Activated CD4-positive, alpha-beta memory T cell treated with anti-CD3 and anti-CD28 coated beads for 36 hours (primary cell): ENCODE results near the gene PPA1. TPM values are rescaled to one million over a fixed set of nuclear protein-coding genes. Genes with fewer than 3 reads are reported as not detected.
A peak's percentile ranks its signal among the peaks of the same experiment; 100 is the strongest.
"Not testable (repeated sequence)": the region's sequence is repeated elsewhere in the genome, so short reads cannot be mapped to it uniquely, and the experiment has no call there.

Experiments
- CTCF ChIA-PET: fragments of 350-600 bp; sonication (Branson Sonifier 250); formaldehyde crosslinking; loops from one replicate; lab custom pipeline; 2021; ENCODE audit warnings: antibody characterized with exemption, inconsistent platforms; lab: Charles Lee
- POLR2A ChIA-PET: fragments of 350-600 bp; sonication (Branson Sonifier 250); formaldehyde crosslinking; loops from one replicate; lab custom pipeline; 2021; ENCODE audit warnings: antibody characterized with exemption; lab: Charles Lee
- DNase-seq: peaks from one replicate; pipeline ENCODE4 v3.0.0-alpha.2; 2020
- H3K27ac Mint-ChIP-seq: one replicate; pipeline ENCODE4 v1.8.0; 2021; ENCODE audit warnings: mixed read lengths
- H3K27me3 Mint-ChIP-seq: one replicate; pipeline ENCODE4 v1.8.0; 2021; ENCODE audit warnings: mixed read lengths
- H3K36me3 Mint-ChIP-seq: one replicate; pipeline ENCODE4 v1.8.0; 2021; ENCODE audit warnings: mixed read lengths
- H3K4me1 Mint-ChIP-seq: one replicate; pipeline ENCODE4 v1.8.0; 2021; ENCODE audit warnings: low read depth, mixed read lengths
- H3K4me3 Mint-ChIP-seq: one replicate; pipeline ENCODE4 v1.8.0; 2021; ENCODE audit warnings: mild to moderate bottlenecking, mixed read lengths
- H3K9me3 Mint-ChIP-seq: one replicate; pipeline ENCODE4 v1.8.0; 2021; ENCODE audit warnings: mixed read lengths
- intact Hi-C: fragments of 100-400 bp; cut with micrococcal nuclease; formaldehyde crosslinking; loops from one replicate; pipeline ENCODE4 v1.15.1; 2023
- total RNA-seq, 2 experiments: library from RNA; stranded (reverse); gene quantifications; one replicate each; pipeline ENCODE4 v1.2.3, GENCODE V29; 2021

Gene PPA1
- total RNA-seq, 2 experiments from 2014 or later, result 359 to 368 TPM

DNA sequence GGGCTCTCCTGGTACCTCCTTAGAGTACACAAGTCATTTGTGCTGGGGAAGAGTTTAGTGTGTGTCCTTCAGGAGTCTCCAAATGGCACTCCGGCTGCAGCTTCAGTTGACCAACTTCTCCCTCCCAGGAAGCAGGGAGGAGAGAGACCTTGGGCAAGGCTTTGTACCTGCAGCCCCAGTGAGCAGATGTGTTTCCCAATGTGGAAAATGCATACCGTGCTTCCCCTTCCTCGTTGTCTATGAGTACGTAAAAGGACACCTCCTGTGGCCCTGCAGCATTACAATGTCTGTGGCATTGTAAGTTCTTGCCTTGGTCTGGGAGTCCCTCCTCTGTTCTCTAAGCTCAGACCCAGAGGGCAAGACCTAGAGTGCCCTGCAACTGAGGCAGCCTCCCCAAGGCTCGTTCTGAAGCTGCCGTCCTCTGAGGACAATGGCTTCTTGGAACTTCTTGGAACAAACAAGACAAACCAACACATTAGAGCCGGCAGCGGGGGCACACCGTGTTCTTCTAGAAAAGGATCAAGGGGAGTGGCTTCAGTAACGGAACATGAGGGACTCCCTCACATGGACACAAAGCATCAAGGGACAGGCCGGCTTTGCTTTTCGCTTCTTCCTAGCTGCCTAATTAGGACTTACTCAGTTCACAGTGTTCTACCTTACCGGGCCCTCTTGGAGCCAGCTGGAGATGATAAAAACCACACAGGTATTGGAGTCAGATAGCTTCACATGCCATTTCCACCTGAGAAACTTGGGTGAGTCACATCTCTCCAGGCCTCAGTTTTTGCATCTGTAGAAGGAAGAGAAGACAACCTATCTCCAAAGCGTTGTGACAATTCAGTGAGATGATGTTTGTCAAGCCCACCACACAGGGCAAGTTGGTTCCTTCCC lies 20.9 kb upstream of the PPA1 start:
- Mint-ChIP-seq H3K9me3 (no peaks in the 10 kb centered on the region), H3K27ac (no peak overlapping the region), H3K4me1 (peaks cover 9% of the 10 kb centered on the region), H3K36me3 (no peaks in the 10 kb centered on the region), H3K4me3 (no peak overlapping the region), H3K27me3 (peaks cover 31% of the 10 kb centered on the region)
- CTCF ChIA-PET, result interaction anchor here (1.4 kb wide), 1 partner anchor 11 kb away, joined by 3 read pairs; no protein-coding TSS in a partner anchor
- DNase-seq, result no peak
- POLR2A ChIA-PET, result no interaction called here
- intact Hi-C loops, result no loop called here

DNA sequence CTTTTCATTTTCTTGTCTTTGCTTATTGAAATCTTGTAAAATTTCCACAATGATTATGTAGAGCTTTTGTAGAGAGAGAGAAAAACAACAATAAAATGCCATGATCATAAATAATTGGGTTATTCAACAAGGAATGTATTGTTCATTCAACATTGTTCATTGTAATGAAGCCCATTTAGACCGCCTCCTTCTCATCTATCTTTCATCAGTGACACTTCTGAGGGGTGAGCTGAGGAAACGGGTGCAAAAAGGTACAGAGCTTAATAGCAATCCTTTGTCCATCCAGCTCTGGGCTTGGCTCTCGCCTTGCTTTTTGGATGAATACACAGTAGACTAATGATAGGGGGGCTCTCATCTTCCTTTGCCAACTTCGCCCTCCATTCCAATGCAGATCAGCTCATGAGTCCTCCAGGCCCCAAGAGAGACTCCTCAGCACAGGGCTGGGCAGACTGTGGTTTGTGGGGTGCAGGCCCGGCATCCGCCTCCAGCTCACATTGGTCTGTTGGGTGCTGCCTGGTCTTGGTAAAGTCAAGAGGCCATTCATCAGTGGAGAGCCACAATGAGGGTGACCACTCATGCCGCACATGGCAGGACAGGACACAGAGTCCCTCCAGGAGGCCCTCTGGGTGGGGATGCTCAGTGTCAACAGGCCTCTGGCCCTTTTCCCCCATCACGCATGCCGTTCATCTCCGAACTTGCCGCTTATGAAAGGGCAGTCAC lies 17.9 kb upstream of the PPA1 start:
- H3K9me3 Mint-ChIP-seq, result no peaks in the 10 kb centered on the region
- no peaks in the 10 kb centered on the region for H3K36me3 Mint-ChIP-seq
- peaks cover 6% of the 10 kb centered on the region for H3K4me1 Mint-ChIP-seq
- no peak for DNase-seq
- POLR2A ChIA-PET, result no interaction called here
- intact Hi-C loops, result no loop called here
- H3K27ac Mint-ChIP-seq, result no peak overlapping the region
- CTCF ChIA-PET, result interaction anchor here (0.6 to 1.2 kb wide), 3 partner anchors 16 to 113 kb away, joined by 3 to 8 read pairs (median 4); no protein-coding TSS in a partner anchor
- H3K4me3 Mint-ChIP-seq, result no peak overlapping the region
- peaks cover 29% of the 10 kb centered on the region for H3K27me3 Mint-ChIP-seq

DNA sequence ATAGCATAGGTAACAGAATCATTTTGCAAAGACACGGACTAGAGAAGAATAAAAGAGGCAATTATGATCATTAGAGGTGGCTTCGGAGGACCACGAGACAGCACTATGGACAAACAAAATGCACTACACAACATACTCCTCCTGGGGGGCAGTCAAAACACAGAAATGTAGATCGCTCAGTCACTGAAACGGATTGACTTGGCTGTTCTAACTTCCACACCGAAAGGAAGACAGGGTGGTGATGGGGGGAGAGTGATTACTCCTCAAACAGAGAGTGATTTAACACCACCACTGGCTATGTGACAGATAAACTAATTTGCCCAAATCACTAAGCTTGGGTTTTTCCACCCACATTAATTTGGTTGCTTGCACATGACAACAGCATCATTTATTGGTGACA lies 14.1 kb upstream of the PPA1 start:
- H3K4me1 Mint-ChIP-seq, result no peaks in the 10 kb centered on the region
- H3K27ac Mint-ChIP-seq, result no peak overlapping the region
- H3K27me3 Mint-ChIP-seq, result peaks cover 6% of the 10 kb centered on the region
- H3K36me3 Mint-ChIP-seq, result no peaks in the 10 kb centered on the region
- CTCF ChIA-PET, result interaction anchor here (0.7 to 1.3 kb wide), 2 partner anchors 20 to 25 kb away, joined by 3 read pairs; no protein-coding TSS in a partner anchor
- intact Hi-C loops, result no loop called here
- H3K4me3 Mint-ChIP-seq, result no peak overlapping the region
- H3K9me3 Mint-ChIP-seq, result no peaks in the 10 kb centered on the region
- DNase-seq, result no peak
- POLR2A ChIA-PET, result no interaction called here

DNA sequence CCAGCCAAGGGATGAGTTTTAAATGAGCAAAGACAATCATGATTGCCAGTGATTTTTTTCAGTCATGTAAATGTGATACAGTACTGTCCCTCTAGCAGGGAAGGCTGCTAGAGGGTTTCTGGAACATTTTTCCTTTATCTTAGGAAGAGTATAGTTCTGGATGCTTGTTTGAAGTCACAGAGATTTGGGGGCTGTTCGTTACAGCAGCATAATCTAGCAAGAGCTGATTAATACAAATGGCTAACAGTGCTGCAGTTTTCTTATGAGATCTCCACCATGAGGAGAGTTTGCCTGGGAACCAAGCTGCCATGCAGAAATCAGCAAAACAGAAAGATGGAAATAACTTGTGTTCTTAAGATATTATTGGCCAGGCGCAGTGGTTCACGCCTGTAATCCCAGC lies 7.9 kb upstream of the PPA1 start:
- CTCF ChIA-PET, result no interaction called here

DNA sequence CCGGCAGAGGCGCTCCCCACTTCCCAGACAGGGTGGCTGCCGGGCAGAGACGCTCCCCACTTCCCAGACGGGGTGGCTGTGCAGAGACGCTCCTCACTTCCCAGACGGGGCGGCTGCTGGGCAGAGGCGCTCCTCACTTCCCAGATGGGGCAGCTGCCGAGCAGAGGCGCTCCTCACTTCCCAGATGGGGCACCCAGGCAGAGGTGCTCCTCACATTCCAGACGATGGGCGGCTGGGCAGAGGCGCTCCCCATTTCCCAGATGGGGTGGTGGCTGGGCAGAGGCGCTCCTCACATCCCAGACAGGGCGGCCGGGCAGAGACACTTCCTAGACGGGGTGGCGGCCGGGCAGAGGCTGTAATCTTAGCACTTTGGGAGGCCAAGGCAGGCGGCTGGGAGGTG lies 6.8 kb upstream of the PPA1 start:
- H3K4me1 Mint-ChIP-seq, result peaks cover 11% of the 10 kb centered on the region
- CTCF ChIA-PET, H3K4me3 Mint-ChIP-seq, H3K36me3 Mint-ChIP-seq, POLR2A ChIA-PET, H3K9me3 Mint-ChIP-seq, H3K27me3 Mint-ChIP-seq, intact Hi-C loops, H3K27ac Mint-ChIP-seq, DNase-seq: not testable (repeated sequence)

More for the DNA sequence above, 7.9 kb upstream of the PPA1 start:
- intact Hi-C loops, result no loop called here
- Mint-ChIP-seq H3K4me1 (peaks cover 11% of the 10 kb centered on the region), H3K27ac (no peak overlapping the region), H3K27me3 (peaks cover 2% of the 10 kb centered on the region), H3K9me3 (no peaks in the 10 kb centered on the region), H3K4me3 (no peak overlapping the region), H3K36me3 (no peaks in the 10 kb centered on the region)
- no peak for DNase-seq
- POLR2A ChIA-PET, result interaction anchor here (1.0 kb wide), 1 partner anchor 9 kb away, joined by 4 read pairs; no protein-coding TSS in a partner anchor

DNA sequence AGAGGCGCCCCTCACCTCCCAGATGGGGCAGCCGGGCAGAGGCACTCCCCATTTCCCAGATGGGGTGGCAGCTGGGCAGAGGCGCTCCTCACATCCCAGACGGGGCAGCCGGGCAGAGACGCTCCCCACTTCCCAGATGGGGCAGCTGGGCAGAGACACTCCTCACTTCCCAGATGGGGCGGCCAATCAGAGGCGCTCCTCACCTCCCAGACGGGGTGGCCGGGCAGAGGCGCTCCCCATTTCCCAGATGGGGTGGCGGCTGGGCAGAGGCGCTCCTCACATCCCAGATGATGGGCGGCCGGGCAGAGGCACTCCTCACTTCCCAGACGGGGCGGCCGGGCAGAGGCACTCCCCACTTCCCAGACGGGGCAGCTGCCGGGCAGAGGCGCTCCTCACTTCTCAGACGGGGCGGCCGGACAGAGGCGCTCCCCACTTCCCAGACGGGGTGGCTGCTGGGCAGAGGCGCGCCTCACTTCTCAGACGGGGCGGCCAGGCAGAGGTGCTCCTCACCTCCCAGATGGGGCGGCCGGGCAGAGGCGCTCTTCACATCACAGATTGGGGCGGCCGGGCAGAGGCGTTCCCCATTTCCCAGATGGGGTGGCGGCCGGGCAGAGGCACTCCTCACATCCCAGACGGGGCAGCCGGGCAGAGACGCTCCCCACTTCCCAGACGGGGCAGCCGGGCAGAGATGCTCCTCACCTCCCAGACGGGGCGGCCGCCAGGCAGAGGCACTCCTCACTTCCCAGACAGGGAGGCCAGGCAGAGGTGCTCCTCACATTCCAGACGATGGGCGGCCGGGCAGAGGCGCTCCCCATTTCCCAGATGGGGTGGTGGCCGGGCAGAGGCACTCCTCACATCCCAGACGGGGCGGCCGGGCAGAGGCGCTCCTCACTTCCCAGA lies 6.1 kb upstream of the PPA1 start:
- H3K4me3 Mint-ChIP-seq, DNase-seq, intact Hi-C loops, H3K36me3 Mint-ChIP-seq, POLR2A ChIA-PET, H3K9me3 Mint-ChIP-seq, CTCF ChIA-PET, H3K27ac Mint-ChIP-seq, H3K27me3 Mint-ChIP-seq: not testable (repeated sequence)
- peaks cover 13% of the 10 kb centered on the region for H3K4me1 Mint-ChIP-seq

DNA sequence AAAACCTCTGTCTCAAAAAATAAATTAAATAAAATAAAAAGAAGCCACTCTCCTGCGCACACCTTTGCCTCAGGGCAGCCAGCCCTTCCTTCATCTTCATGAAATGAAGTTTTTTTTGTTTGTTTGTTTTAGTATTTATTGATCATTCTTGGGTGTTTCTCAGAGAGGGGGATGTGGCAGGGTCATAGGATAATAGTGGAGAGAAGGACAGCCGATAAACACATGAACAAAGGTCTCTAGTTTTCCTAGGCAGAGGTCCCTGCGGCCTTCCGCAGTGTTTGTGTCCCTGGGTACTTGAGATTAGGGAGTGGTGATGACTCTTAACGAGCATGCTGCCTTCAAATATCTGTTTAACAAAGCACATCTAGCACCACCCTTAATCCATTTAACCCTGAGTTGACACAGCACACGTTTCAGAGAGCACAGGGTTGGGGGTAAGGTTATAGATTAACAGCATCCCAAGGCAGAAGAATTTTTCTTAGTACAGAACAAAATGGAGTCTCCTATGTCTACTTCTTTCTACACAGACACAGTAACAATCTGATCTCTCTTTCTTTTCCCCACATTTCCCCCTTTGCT lies 4.8 kb upstream of the PPA1 start:
- peaks cover 17% of the 10 kb centered on the region for H3K4me1 Mint-ChIP-seq
- H3K27me3 Mint-ChIP-seq, POLR2A ChIA-PET, intact Hi-C loops, H3K4me3 Mint-ChIP-seq, H3K27ac Mint-ChIP-seq, H3K9me3 Mint-ChIP-seq, H3K36me3 Mint-ChIP-seq, CTCF ChIA-PET, DNase-seq: not testable (repeated sequence)

DNA sequence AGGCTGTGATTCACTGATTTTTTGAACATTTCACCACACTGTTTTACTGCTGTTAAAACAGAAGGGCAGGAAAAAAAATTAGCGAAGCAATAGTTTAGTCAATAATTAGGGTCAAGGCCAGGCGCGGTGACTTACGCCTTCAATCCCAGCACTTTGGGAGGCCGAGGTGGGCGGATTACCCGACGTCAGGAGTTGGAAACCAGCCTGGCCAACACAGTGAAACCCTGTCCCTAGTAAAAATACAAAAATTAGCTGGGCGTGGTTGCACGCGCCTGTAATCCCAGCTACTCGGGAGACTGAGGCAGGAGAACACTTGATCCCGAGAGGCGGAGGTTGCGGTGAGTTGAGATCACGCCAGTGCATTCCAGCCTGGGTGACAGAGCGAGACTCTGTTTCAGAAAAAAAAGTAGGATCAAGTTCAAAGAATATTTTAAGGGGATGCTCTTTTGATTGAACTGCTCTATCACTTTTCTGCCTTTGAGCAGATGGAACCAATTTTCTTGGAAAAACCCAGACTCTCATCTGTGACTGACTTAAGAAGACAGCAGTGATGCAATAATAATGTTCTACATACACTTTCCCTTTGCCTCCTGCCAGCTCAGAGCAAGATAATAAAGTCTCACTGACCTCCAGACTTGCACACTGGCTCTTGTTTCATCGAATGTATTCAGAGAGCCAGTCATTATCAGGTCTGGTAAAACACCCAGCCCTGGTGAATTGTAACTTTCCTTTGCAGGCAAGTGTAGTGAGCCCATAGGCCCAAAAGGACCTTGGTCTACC lies 1.6 kb upstream of the PPA1 start:
- CTCF ChIA-PET, result interaction anchor here (2.2 to 3.5 kb wide), 2 partner anchors 12 to 13 kb away, joined by 6 to 54 read pairs; no protein-coding TSS in a partner anchor
- peaks cover 20% of the 10 kb centered on the region for H3K4me1 Mint-ChIP-seq
- H3K27me3 Mint-ChIP-seq, result peaks cover 2% of the 10 kb centered on the region
- H3K4me3 Mint-ChIP-seq, result no peak overlapping the region
- H3K27ac Mint-ChIP-seq, result no peak overlapping the region
- peaks cover 10% of the 10 kb centered on the region for H3K36me3 Mint-ChIP-seq
- no peak for DNase-seq
- intact Hi-C loops, result loop anchor here (5.0 kb wide), 1 partner anchor 147 kb away; the partner anchor contains the start of gene LRRC20
- POLR2A ChIA-PET, result no interaction called here
- H3K9me3 Mint-ChIP-seq, result no peaks in the 10 kb centered on the region

DNA sequence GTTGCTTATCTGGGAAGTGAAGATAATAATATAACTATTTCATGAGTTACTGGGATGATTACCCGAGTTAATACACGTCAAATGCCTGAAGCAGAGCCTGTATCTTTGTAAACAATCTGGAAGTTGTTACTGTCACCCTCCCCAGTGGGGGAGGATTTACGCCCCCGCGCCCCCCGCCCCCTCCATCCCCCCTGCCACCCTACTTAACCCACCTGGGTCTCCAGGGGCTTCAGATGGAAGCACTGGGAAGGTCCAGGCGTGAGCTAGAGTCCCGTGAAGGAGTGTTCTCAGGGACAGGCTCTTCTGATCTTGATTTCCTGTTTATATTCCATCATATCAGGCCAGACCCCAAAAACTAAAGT lies 691 bp upstream of the PPA1 start:
- peaks cover 2% of the 10 kb centered on the region for H3K27me3 Mint-ChIP-seq
- peak overlapping the region; percentile 94 for H3K27ac Mint-ChIP-seq
- H3K4me3 Mint-ChIP-seq, result peak overlapping the region; percentile 85
- CTCF ChIA-PET, result interaction anchor here (2.2 to 3.5 kb wide), 4 partner anchors 11 to 130 kb away, joined by 6 to 54 read pairs (median 26); partner anchors contain the start of gene TYSND1
- no peaks in the 10 kb centered on the region for H3K9me3 Mint-ChIP-seq
- DNase-seq, result no peak
- peaks cover 14% of the 10 kb centered on the region for H3K36me3 Mint-ChIP-seq
- intact Hi-C loops, result loop anchor here (1.0 to 5.0 kb wide), 6 partner anchors 38 to 345 kb away; partner anchors contain the start of genes LRRC20, SAR1A and TYSND1
- peaks cover 24% of the 10 kb centered on the region for H3K4me1 Mint-ChIP-seq
- POLR2A ChIA-PET, result interaction anchor here (0.6 to 2.8 kb wide), 8 partner anchors 10 to 142 kb away, joined by 3 to 29 read pairs (median 5); partner anchors contain the start of genes SAR1A and TYSND1

DNA sequence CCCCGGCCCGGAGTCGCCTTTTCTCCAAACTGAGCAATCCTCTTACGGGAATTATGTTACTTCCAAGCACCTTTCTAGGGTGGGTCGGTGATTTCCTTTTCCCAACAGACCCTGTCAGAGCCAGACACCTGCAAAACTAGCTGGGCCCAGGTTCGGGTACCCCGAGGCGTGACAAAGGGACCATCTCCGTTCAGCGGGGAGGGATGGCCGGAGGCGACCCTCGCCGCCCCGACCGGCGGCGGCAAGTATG lies 445 bp downstream of the PPA1 start:
- Mint-ChIP-seq H3K36me3 (peaks cover 19% of the 10 kb centered on the region), H3K9me3 (no peaks in the 10 kb centered on the region), H3K27ac (peak overlapping the region; percentile 97), H3K4me3 (peak overlapping the region; percentile 85), H3K4me1 (peaks cover 35% of the 10 kb centered on the region), H3K27me3 (no peaks in the 10 kb centered on the region)
- POLR2A ChIA-PET, result interaction anchor here (1.0 to 2.8 kb wide), 12 partner anchors 9 to 424 kb away, joined by 3 to 29 read pairs (median 5); partner anchors contain the start of genes EIF4EBP2, SAR1A and TYSND1
- DNase-seq, result no peak
- intact Hi-C loops, result loop anchor here (1.0 to 5.0 kb wide), 6 partner anchors 40 to 346 kb away; partner anchors contain the start of genes LRRC20, SAR1A and TYSND1
- CTCF ChIA-PET, result interaction anchor here (0.7 to 3.5 kb wide), 13 partner anchors 9 to 147 kb away, joined by 3 to 54 read pairs (median 6); partner anchors contain the start of gene TYSND1
